Neuronal stem cell (in vitro differentiated cells): ENCODE data around the gene AQP10.
"Not testable (repeated sequence)": the region's sequence is repeated elsewhere in the genome, so short reads cannot be mapped to it uniquely, and the experiment has no call there.

ENCODE experiments used
- DNase-seq: peaks from one replicate; pipeline ENCODE4 v3.0.0-alpha.2; 2013; ENCODE audit warnings: low spot score
- H2AFZ ChIP-seq: one replicate; pipeline ENCODE4 v1.6.1; 2013; ENCODE audit warnings: mild to moderate bottlenecking, low read length, inconsistent platforms
- H2AK5ac ChIP-seq: 2 replicates; pipeline ENCODE4 v1.6.1; 2013; ENCODE audit warnings: low read depth, mild to moderate bottlenecking, inconsistent platforms, low read length, moderate library complexity, mixed read lengths
- H2BK120ac ChIP-seq: 2 replicates; pipeline ENCODE4 v1.6.1; 2013; ENCODE audit warnings: low read depth, mild to moderate bottlenecking, inconsistent platforms, low read length, moderate library complexity, mixed read lengths
- H2BK12ac ChIP-seq: one replicate; pipeline ENCODE4 v1.6.1; 2013; ENCODE audit warnings: low read length, inconsistent platforms
- H2BK15ac ChIP-seq: 2 replicates; pipeline ENCODE4 v1.6.1; 2013; ENCODE audit warnings: mild to moderate bottlenecking, low read length, inconsistent platforms, mixed read lengths
- H2BK5ac ChIP-seq: one replicate; pipeline ENCODE4 v1.6.1; 2013; ENCODE audit warnings: inconsistent platforms, mild to moderate bottlenecking, low read length, moderate library complexity
- H3K14ac ChIP-seq: one replicate; pipeline ENCODE4 v1.6.1; 2013; ENCODE audit warnings: low read length, inconsistent platforms
- H3K18ac ChIP-seq: 2 replicates; pipeline ENCODE4 v1.6.1; 2013; ENCODE audit warnings: low read length, inconsistent platforms
- H3K23ac ChIP-seq: 2 replicates; pipeline ENCODE4 v1.6.1; 2013; ENCODE audit warnings: low read depth, mild to moderate bottlenecking, mixed read lengths, low read length, inconsistent platforms; ENCODE audit not compliant: poor library complexity
- H3K27ac ChIP-seq: replicated peaks from 3 replicates; pipeline ENCODE4 v1.5.1; 2013; ENCODE audit warnings: low read length, inconsistent platforms
- H3K27me3 ChIP-seq, 3 experiments: 2 replicates each; pipeline ENCODE4 v1.6.1; 2013; ENCODE audit warnings: low read length in 3 of 3, mild to moderate bottlenecking in 2 of 3, inconsistent platforms in 1 of 3, low read depth in 1 of 3, mixed read lengths in 1 of 3, moderate library complexity in 1 of 3; ENCODE audit not compliant: control insufficient read depth in 3 of 3, insufficient read depth in 3 of 3
- H3K36me3 ChIP-seq, 2 donors: replicated peaks in 1 of 2; 2 replicates each; pipeline ENCODE4 v1.6.1; 2013; ENCODE audit warnings: low read length in 2 of 2; ENCODE audit not compliant: control insufficient read depth in 2 of 2, insufficient read depth in 2 of 2
- H3K4ac ChIP-seq: 2 replicates; pipeline ENCODE4 v1.6.1; 2013; ENCODE audit warnings: inconsistent platforms, mild to moderate bottlenecking, low read length, moderate library complexity
- H3K4me1 ChIP-seq, 2 donors: 1 replicate in 1 of 2; 2 replicates in 1 of 2; pipeline ENCODE4 v1.6.1; 2013; ENCODE audit warnings: low read length in 2 of 2, low read depth in 1 of 2; ENCODE audit not compliant: control insufficient read depth in 2 of 2, insufficient read depth in 1 of 2
- H3K4me2 ChIP-seq: one replicate; pipeline ENCODE4 v1.6.1; 2013; ENCODE audit warnings: mild to moderate bottlenecking, low read length, inconsistent platforms; ENCODE audit not compliant: insufficient read depth, poor library complexity, severe bottlenecking
- H3K4me3 ChIP-seq, 2 donors: 2 replicates each; pipeline ENCODE4 v1.5.1; 2013; ENCODE audit warnings: low read length in 2 of 2, mild to moderate bottlenecking in 2 of 2, inconsistent platforms in 1 of 2, moderate library complexity in 1 of 2
- H3K79me1 ChIP-seq: one replicate; pipeline ENCODE4 v1.6.1; 2013; ENCODE audit warnings: low read depth, mild to moderate bottlenecking, inconsistent platforms, low read length, moderate library complexity
- H3K9ac ChIP-seq: one replicate; pipeline ENCODE4 v1.6.1; 2013; ENCODE audit warnings: mild to moderate bottlenecking, low read depth, low read length, inconsistent platforms; ENCODE audit not compliant: poor library complexity
- H3K9me3 ChIP-seq, 2 donors: replicated peaks in 1 of 2; 2 replicates each; pipeline versions ENCODE3 to v1.6.1; 2013; ENCODE audit warnings: low read length in 2 of 2, mild to moderate bottlenecking in 2 of 2, inconsistent platforms in 1 of 2, low read depth in 1 of 2, mixed read lengths in 1 of 2, moderate library complexity in 1 of 2; ENCODE audit not compliant: control insufficient read depth in 2 of 2, insufficient read depth in 1 of 2
- H4K8ac ChIP-seq: one replicate; pipeline ENCODE4 v1.6.1; 2013; ENCODE audit warnings: low read depth, mild to moderate bottlenecking, inconsistent platforms, low read length, moderate library complexity
- H4K91ac ChIP-seq: one replicate; pipeline ENCODE4 v1.6.1; 2013; ENCODE audit warnings: low read length, low read depth, mild to moderate bottlenecking, inconsistent platforms; ENCODE audit not compliant: poor library complexity
- WGBS, 2 donors: extraction: QIAGEN DNeasy Blood & Tissue Kit; methylation state at CpG; one replicate each; pipeline ENCODE4 v1.1.7; 2013; ENCODE audit warnings: missing lambda C conversion rate in 2 of 2, mixed read lengths in 1 of 2; ENCODE audit not compliant: insufficient read length in 2 of 2, insufficient replicate concordance in 1 of 2; ENCODE audit errors: extremely low coverage in 2 of 2; 5-methylcytosine and 5-hydroxymethylcytosine counted together

AQP10 gene

GRCh38 chr1:154307670-154308270 lies 13.1 kb upstream of the AQP10 start:
- not testable (repeated sequence) for DNase-seq, H3K9me3 ChIP-seq, H3K27me3 ChIP-seq, H3K4me1 ChIP-seq, H2BK120ac ChIP-seq, H2AK5ac ChIP-seq, H2BK5ac ChIP-seq, H3K36me3 ChIP-seq, H3K23ac ChIP-seq, H3K79me1 ChIP-seq, H4K91ac ChIP-seq, H3K27ac ChIP-seq, H3K14ac ChIP-seq, H3K4me2 ChIP-seq, H3K9ac ChIP-seq, H3K4me3 ChIP-seq, H4K8ac ChIP-seq, H2BK12ac ChIP-seq, H3K4ac ChIP-seq, H2BK15ac ChIP-seq, H3K18ac ChIP-seq, H2AFZ ChIP-seq
- WGBS, 2 donors = no CpG with 5 or more reads among the region's 4 CpGs

GRCh38 chr1:154309136-154309535 lies 11.8 kb upstream of the AQP10 start:
- not testable (repeated sequence) for H3K4me1 ChIP-seq, H3K23ac ChIP-seq, H3K79me1 ChIP-seq

GRCh38 chr1:154312229-154313065 lies 8.4 kb upstream of the AQP10 start:
- not testable (repeated sequence) for H2BK120ac ChIP-seq, H3K14ac ChIP-seq, H3K27me3 ChIP-seq, H2AFZ ChIP-seq, H3K79me1 ChIP-seq, H3K4ac ChIP-seq, DNase-seq, H2AK5ac ChIP-seq, H4K8ac ChIP-seq, H2BK15ac ChIP-seq, H2BK5ac ChIP-seq, H3K4me1 ChIP-seq, H3K18ac ChIP-seq, H3K27ac ChIP-seq, H3K4me2 ChIP-seq, H3K36me3 ChIP-seq, H3K9ac ChIP-seq, H2BK12ac ChIP-seq, H3K23ac ChIP-seq, H4K91ac ChIP-seq, H3K4me3 ChIP-seq, H3K9me3 ChIP-seq
- WGBS, 2 donors = no CpG with 5 or more reads among the region's 13 CpGs

More at GRCh38 chr1:154309136-154309535, 11.8 kb upstream of the AQP10 start:
- H3K4me3 ChIP-seq, H2BK5ac ChIP-seq, H3K14ac ChIP-seq, H3K9me3 ChIP-seq, H2AFZ ChIP-seq, H2BK15ac ChIP-seq, H2BK12ac ChIP-seq, H3K27me3 ChIP-seq, H4K8ac ChIP-seq, H3K27ac ChIP-seq, H3K9ac ChIP-seq, H2AK5ac ChIP-seq, H3K4ac ChIP-seq, DNase-seq, H3K36me3 ChIP-seq, H4K91ac ChIP-seq, H2BK120ac ChIP-seq, H3K18ac ChIP-seq, H3K4me2 ChIP-seq: not testable (repeated sequence)
- no CpG with 5 or more reads among the region's 7 CpGs for WGBS, 2 donors

- Histone ChIP-seq H2AFZ (no peak overlapping the region), H3K27me3 (no peaks in the 10 kb centered on the region), H2BK15ac (no peak overlapping the region), H4K8ac (no peak overlapping the region), H3K4me2 (no peak overlapping the region), H3K14ac (no peak overlapping the region), H3K9ac (no peak overlapping the region), H3K4me3 (no peak overlapping the region), H3K27ac (no peak overlapping the region), H3K23ac (no peak overlapping the region), H3K9me3 (no peaks in the 10 kb centered on the region), H3K4ac (no peak overlapping the region), H2BK120ac (no peak overlapping the region), H3K79me1 (no peaks in the 10 kb centered on the region), H3K36me3 (no peaks in the 10 kb centered on the region), H4K91ac (no peak overlapping the region), H2AK5ac (no peak overlapping the region), H2BK12ac (no peak overlapping the region), H3K18ac (no peak overlapping the region), H3K4me1 (no peaks in the 10 kb centered on the region), H2BK5ac (no peak overlapping the region)
- no peak for DNase-seq
- no CpG with 5 or more reads among the region's 10 CpGs for WGBS, 2 donors
These were observed 7.9 kb upstream of the AQP10 start for GRCh38 chr1:154313066-154313356.
